H54 (cell line): ENCODE results near the gene KIAA0825.

ENCODE experiments used
- DNase-seq: peaks from one replicate; pipeline ENCODE4 v3.0.0; 2011; ENCODE audit warnings: low spot score, mixed read lengths; ENCODE audit not compliant: insufficient read length
- FAIRE-seq: peaks from 3 replicates; lab custom pipeline; 2011; peaks lifted over from hg19 to GRCh38; lab: Jason Lieb, UNC
- POLR2A ChIP-seq: IDR thresholded peaks from 2 replicates; pipeline ENCODE4 v1.6.1; 2011; ENCODE audit warnings: low read depth, mild to moderate bottlenecking, low read length

Gene KIAA0825

GRCh38 chr5:94304146-94304545 lies 314.3 kb downstream of the KIAA0825 start:
- no peak for TF ChIP-seq POLR2A
- FAIRE-seq, result no peak
- no peak for DNase-seq

DNA sequence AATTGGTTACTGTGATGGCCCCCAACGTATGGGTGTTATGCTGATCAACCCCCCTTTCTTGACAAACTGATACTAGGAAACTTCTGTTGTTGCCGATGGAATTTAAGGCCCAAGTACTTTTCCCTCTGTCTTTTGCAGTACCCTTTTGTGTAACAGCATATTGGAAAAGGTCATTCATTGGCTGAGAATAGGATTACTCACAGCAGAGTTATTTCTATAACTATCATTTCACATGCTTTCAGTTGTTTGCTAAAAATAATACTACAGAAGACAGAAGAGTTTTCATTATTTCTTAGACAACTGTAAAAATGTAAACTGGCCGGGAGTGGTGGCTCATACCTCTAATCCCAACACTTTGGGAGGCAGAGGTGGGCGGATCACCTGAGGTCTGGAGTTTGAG lies 329.5 kb downstream of the KIAA0825 start:
- DNase-seq (peak; percentile 3), FAIRE-seq (peak; percentile 82)
- TF ChIP-seq POLR2A, result no peak

DNA sequence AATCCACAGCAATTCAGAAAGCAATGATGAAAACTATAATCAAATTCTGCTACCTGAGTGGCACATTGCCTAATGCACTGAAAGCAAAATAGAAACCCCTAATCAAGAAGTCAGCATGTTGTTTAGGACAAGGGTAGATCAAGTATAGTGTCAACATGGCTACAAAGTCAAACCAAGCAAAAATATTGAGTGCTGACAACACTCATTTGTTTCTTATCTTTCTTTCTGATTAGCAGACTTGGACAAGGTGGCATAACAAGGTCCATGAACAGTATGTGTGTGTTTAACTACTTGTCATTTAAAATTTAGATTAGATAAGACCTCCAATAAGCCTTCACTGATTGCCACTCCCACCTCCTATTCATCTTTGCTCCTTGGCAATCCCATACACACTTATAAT lies 332.4 kb downstream of the KIAA0825 start:
- no peak for DNase-seq
- no peak for TF ChIP-seq POLR2A
- no peak for FAIRE-seq

DNA sequence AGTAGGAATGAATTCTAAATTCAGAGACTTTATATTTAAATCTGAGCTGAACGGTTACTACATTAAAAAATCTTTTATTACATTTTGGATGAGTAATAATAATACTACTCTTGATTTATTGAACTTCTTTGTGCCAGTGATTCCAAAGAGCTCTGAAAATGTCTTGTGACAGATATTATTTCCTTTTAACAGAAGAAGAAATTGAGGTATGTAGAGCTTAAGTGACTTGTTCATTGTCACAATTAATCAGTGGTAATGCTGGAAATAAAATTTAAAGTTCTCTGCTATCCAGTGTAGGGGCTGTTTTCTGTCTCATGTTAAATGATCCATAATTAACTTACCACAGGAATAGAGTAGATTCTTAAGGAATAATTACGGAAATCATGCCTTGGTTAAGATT lies 335.3 kb downstream of the KIAA0825 start:
- FAIRE-seq (no peak), DNase-seq (no peak)
- no peak for TF ChIP-seq POLR2A

DNA sequence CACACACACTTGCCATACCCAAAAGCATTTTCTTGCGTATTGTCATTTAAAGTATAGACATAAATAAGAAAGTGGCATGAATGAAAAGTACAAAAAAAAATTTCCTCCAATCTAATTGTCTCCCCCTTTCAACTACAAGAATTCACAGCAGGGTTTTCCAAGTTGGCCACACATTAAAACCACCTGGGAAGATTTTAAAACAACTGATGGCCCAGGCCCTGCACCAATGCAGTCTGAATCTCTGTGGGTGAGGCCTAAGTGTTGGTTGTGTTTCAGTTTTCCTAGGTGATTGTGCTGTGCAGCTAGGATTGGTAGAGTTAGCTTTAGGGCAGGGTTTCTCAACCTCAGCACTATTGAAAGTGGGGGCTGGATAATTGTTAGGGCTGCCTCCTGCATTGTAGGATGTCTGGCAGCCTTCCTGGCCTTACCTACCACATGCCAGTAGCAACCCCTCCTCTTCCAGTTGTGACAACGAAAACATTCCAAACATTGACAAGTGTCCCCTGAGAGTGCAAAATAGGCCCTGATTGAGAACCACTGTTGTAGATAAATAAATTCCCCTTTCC lies 337.1 kb downstream of the KIAA0825 start:
- FAIRE-seq, result no peak
- DNase-seq, result no peak
- no peak for TF ChIP-seq POLR2A

DNA sequence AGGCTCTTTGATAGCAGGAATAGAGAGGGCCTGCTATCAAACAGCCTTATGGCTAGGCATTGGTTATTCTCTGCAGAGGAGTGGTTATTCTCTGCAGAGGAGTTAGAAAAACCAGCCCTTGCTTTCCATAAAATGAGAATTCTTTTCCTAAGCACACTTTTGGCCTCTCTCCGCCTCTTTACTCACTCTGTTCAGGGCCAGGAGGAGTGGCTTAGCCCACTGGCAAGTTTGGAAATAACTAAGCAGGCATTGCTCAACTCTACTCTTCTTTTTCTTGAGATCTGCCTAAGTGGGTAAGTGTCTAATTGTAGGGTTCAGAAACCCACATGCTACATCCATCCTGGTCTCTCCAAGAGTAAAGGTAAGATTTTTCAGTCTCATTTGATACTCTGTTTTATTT lies 341.7 kb downstream of the KIAA0825 start:
- no peak for TF ChIP-seq POLR2A
- no peak for DNase-seq
- FAIRE-seq, result no peak

DNA sequence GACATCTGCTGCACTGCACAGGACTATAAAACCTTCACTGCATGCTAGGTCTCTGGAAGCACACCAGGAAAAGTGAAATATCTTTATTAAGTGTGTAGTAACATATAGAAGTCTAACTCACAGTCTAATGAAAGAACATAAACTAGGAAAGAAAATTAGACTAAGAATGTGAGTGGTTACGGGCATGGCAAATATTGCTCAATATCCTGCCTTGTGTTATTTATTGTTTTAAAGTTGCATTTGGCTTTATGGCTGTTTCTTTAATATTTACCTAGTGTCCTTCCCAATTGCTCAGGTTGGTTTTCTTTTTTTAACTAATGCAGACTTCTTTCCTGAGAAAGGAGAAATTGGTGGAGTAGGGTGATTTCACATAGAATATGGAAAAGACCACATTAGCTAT lies 342.4 kb downstream of the KIAA0825 start:
- no peak for DNase-seq
- TF ChIP-seq POLR2A, result no peak
- no peak for FAIRE-seq

- DNase-seq (no peak), FAIRE-seq (no peak)
- TF ChIP-seq POLR2A, result no peak
Observed at GRCh38 chr5:94274707-94275106, 343.7 kb downstream of the KIAA0825 start.

DNA sequence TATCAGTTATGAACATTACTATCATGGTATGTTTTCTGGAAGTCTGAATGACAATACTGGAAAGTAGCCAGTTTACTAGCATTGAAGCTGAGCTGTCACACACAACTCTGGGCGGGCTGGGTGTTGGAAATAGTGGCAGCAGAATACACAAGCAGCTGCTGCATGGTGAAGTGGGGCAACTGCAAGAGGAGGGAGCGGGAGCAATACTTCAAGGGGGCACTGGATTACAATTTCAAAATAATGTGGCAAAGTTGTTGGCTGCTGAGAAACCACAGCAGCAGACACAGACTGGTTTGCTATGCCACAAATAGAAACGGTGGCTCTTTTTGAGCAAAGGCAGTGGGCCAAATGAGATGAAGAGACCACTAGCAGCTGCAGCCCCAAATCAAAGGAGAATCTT lies 350.2 kb downstream of the KIAA0825 start:
- no peak for DNase-seq
- TF ChIP-seq POLR2A, result no peak
- no peak for FAIRE-seq

- FAIRE-seq (no peak), DNase-seq (no peak)
- TF ChIP-seq POLR2A, result no peak
Observed at GRCh38 chr5:94267350-94267899, 351.0 kb downstream of the KIAA0825 start.

GRCh38 chr5:94266170-94266569 lies 352.2 kb downstream of the KIAA0825 start:
- DNase-seq, result no peak
- no peak for FAIRE-seq
- no peak for TF ChIP-seq POLR2A

DNA sequence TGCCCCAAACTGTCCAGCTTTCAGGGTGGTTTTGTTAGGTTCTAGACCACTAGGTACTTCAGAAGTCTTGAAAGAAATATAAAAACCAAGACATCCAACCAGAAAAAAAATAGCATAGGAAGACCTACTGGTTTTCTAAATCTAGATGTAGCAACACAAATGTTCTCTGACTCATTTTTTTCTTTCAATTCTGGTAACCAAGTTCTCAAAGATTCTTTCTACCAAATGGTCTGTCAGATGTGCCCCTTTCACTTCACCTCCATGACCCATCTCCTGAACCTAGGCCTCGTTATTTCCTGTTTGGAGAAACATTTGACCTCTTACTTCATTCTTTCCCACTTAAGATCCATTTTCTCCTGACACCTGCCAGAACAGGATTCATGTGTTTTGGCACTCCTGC lies 355.3 kb downstream of the KIAA0825 start:
- no peak for DNase-seq
- no peak for TF ChIP-seq POLR2A
- FAIRE-seq, result no peak

DNA sequence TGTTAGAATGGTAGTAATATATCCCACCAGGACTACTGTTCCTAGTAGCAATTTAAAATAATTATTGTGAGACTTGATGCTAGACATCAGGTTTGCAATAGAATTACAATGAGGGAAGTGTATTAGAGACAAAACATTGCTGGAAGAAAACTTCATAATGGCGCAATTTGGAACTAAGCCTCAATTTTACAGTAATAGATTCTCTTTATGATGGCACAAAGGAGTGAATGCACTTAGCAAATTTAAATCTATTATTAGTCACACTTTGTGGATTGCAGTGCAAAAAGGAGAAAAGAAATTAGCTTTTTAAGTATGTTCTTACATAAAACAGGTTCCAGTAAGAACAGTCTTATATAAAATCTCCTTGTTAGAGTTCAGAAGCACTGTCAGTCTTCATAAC lies 358.3 kb downstream of the KIAA0825 start:
- FAIRE-seq (no peak), DNase-seq (no peak)
- TF ChIP-seq POLR2A, result no peak

GRCh38 chr5:94254214-94254613 lies 364.2 kb downstream of the KIAA0825 start:
- no peak for DNase-seq
- peak; percentile 15 for FAIRE-seq
- no peak for TF ChIP-seq POLR2A

DNA sequence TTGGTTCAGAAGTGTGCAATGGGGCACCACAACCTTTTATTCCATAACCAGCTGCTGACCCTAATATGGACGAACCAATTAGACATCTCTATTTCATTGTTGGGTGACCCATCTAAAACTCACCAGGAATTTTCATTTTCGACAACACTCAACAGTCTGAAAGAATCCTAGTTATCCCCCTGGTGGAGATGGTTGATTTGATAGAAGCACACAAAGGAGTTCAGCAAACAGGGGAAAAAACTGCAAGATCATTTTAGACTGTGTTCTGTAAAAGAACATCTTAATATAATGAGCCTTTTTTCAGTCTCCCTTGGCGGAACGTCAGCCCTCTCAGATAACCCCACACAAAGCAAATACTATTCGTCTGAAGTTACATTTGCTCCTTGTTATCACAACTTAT lies 367.4 kb downstream of the KIAA0825 start:
- no peak for DNase-seq
- TF ChIP-seq POLR2A, result no peak
- no peak for FAIRE-seq
